K562 (cell line): ENCODE results near the gene LEMD1. TPM values are rescaled to one million over a fixed set of nuclear protein-coding genes. Genes with fewer than 3 reads are reported as not detected.
A peak's percentile ranks its signal among the peaks of the same experiment; 100 is the strongest.

Source experiments
- BCOR ChIP-seq: fragments of 450-650 bp; IDR thresholded peaks from 2 replicates; pipeline ENCODE4 v1.6.1; 2016
- CHCHD3 ChIP-seq: fragments of 250-450 bp; sonication (Bioruptor Pico); IDR thresholded peaks from 2 replicates; pipeline ENCODE4 v2.1.2; 2022; ENCODE audit warnings: mild to moderate bottlenecking
- CXXC5 ChIP-seq: fragments of 250-450 bp; sonication (Bioruptor Pico); IDR thresholded peaks from 2 replicates; pipeline ENCODE4 v1.8.0; 2022; ENCODE audit warnings: inconsistent platforms, mild to moderate bottlenecking, moderate library complexity
- GABPA ChIP-seq: fragments of 200-800 bp; sonication (Bioruptor generic); conservative IDR thresholded peaks from 2 replicates; pipeline ENCODE4 v1.6.1; 2016; ENCODE audit warnings: low read depth, missing genetic modification characterization, missing compliant biosample characterization
- ZNF239 ChIP-seq: fragments of 250-450 bp; sonication (Bioruptor Pico); IDR thresholded peaks from 2 replicates; pipeline ENCODE4 v1.4.0; 2020; ENCODE audit warnings: mild to moderate bottlenecking
- ZNF253 ChIP-seq: fragments of 250-450 bp; sonication (Bioruptor Pico); conservative IDR thresholded peaks from 2 replicates; pipeline ENCODE4 v1.6.1; 2021; ENCODE audit warnings: mild to moderate bottlenecking
- ZNF282 ChIP-seq: sonication (generic); formaldehyde crosslinking; IDR thresholded peaks from 2 replicates; pipeline ENCODE4 v1.8.1; 2023; ENCODE audit warnings: missing genetic modification reagents
- polyA plus RNA-seq, 8 experiments: library from polyadenylated mRNA; depleted of rRNA in 4 of 8; stranded (reverse) in 5 of 8; unstranded in 3 of 8; fragments of >200 nt; fragmentation: Nextera tagmentation in 2 of 8; fragmentation: Illumina TruSeq in 1 of 8; extraction: Ambion mirVana in 2 of 8; extraction: Trizol in 1 of 8; gene quantifications; 2 replicates each; pipeline versions ENCODE4 v1.2.1 to v1.2.3, GENCODE V29; 2011 to 2014; ENCODE audit warnings: inconsistent platforms in 1 of 8, missing spikeins in 1 of 8
- total RNA-seq, 7 experiments: library from RNA; depleted of rRNA in 6 of 7; stranded (reverse); fragments of >200 nt in 6 of 7; fragmentation: Illumina TruSeq in 2 of 7; extraction: Trizol in 2 of 7; gene quantifications; 2 replicates each; pipeline versions ENCODE4 v1.2.1 to v1.2.3, GENCODE V29; 2011 to 2021; ENCODE audit warnings: low replicate concordance in 1 of 7
- TF ChIP-seq, protein P1 (sequence below), 2 experiments: fragments of 450-650 bp; formaldehyde crosslinking in 1 of 2; IDR thresholded peaks; 2 replicates each; pipeline versions ENCODE4 v1.4.0 to v1.6.1; 2014 to 2020; ENCODE audit warnings: mild to moderate bottlenecking in 2 of 2, borderline replicate concordance in 1 of 2, low read depth in 1 of 2
- TF ChIP-seq, protein P2 (sequence below): fragments of 450-650 bp; IDR thresholded peaks from one replicate; pipeline ENCODE4 v1.6.1; 2018; ENCODE audit warnings: mild to moderate bottlenecking, moderate library complexity; ENCODE audit not compliant: partially characterized antibody
- TF ChIP-seq, protein P3 (sequence below): fragments of 450-650 bp; IDR thresholded peaks from 2 replicates; pipeline ENCODE4 v1.6.1; 2018; ENCODE audit warnings: mild to moderate bottlenecking, low read depth; ENCODE audit not compliant: partially characterized antibody
- TF ChIP-seq, protein P4 (sequence below): sonication (generic); formaldehyde crosslinking; IDR thresholded peaks from 2 replicates; pipeline ENCODE4 v1.8.0; 2023; ENCODE audit warnings: mild to moderate bottlenecking, missing genetic modification reagents
- TF ChIP-seq, protein P5 (sequence below): fragments of 250-450 bp; sonication (Bioruptor Pico); IDR thresholded peaks from 2 replicates; pipeline ENCODE4 v1.8.0; 2021; ENCODE audit warnings: moderate library complexity, mild to moderate bottlenecking, inconsistent platforms

LEMD1 gene
- total and polyA plus RNA-seq, 9 of the 15 experiments (the other 6 are each of a cell fraction or from before 2014, with no cell fraction given): 0.11 to 2.4 (median 0.57) TPM; not detected in 1

DNA sequence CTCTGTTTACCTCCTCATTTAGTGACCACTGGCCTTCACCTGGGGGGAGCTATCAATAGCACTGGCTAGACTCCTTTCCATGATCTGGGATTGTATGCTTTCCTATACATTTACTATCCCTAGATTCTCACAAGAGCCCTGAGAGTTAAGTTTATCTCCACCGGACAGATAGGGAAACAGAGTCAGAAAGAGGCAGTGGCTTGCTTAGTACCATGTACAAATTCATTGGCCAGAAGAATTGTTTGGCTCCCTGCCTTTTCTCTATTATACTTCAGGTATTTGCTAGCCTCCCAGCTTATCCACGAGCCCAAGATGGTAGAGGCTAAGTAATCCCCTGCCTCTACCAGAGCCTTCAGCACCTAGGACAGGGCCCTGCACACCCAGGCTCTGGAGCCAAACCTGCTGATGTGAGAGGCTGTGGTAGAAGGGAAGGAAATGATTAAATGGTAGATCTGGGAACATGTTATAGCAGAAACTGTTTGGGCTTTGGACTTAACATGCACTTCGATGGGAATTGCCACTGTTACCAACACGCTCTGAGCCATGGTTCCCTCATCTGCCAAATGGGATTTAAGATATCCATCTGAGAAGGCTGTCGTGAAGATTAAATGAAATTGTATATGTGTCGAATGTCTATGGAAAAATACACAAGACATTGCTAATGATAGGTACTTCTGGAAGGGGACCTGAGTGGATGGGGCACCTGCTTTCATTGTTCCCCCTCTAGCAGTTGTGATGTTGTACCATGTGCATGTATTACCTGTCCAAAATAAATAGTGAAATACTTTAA, 37.1 kb upstream of the LEMD1 start (continued):
- TF ChIP-seq, protein P1, sequence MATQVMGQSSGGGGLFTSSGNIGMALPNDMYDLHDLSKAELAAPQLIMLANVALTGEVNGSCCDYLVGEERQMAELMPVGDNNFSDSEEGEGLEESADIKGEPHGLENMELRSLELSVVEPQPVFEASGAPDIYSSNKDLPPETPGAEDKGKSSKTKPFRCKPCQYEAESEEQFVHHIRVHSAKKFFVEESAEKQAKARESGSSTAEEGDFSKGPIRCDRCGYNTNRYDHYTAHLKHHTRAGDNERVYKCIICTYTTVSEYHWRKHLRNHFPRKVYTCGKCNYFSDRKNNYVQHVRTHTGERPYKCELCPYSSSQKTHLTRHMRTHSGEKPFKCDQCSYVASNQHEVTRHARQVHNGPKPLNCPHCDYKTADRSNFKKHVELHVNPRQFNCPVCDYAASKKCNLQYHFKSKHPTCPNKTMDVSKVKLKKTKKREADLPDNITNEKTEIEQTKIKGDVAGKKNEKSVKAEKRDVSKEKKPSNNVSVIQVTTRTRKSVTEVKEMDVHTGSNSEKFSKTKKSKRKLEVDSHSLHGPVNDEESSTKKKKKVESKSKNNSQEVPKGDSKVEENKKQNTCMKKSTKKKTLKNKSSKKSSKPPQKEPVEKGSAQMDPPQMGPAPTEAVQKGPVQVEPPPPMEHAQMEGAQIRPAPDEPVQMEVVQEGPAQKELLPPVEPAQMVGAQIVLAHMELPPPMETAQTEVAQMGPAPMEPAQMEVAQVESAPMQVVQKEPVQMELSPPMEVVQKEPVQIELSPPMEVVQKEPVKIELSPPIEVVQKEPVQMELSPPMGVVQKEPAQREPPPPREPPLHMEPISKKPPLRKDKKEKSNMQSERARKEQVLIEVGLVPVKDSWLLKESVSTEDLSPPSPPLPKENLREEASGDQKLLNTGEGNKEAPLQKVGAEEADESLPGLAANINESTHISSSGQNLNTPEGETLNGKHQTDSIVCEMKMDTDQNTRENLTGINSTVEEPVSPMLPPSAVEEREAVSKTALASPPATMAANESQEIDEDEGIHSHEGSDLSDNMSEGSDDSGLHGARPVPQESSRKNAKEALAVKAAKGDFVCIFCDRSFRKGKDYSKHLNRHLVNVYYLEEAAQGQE (IDR thresholded peaks at IDR 0.05; ENCODE audit: borderline replicate concordance): peak; percentile 99
- TF ChIP-seq, protein P1 (CRISPR knock-in tag; IDR thresholded peaks at IDR 0.05; ENCODE audit: low read depth): peak; percentile 97
- TF ChIP-seq, protein P2, sequence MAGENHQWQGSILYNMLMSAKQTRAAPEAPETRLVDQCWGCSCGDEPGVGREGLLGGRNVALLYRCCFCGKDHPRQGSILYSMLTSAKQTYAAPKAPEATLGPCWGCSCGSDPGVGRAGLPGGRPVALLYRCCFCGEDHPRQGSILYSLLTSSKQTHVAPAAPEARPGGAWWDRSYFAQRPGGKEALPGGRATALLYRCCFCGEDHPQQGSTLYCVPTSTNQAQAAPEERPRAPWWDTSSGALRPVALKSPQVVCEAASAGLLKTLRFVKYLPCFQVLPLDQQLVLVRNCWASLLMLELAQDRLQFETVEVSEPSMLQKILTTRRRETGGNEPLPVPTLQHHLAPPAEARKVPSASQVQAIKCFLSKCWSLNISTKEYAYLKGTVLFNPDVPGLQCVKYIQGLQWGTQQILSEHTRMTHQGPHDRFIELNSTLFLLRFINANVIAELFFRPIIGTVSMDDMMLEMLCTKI: no peak
- TF ChIP-seq, protein P3, sequence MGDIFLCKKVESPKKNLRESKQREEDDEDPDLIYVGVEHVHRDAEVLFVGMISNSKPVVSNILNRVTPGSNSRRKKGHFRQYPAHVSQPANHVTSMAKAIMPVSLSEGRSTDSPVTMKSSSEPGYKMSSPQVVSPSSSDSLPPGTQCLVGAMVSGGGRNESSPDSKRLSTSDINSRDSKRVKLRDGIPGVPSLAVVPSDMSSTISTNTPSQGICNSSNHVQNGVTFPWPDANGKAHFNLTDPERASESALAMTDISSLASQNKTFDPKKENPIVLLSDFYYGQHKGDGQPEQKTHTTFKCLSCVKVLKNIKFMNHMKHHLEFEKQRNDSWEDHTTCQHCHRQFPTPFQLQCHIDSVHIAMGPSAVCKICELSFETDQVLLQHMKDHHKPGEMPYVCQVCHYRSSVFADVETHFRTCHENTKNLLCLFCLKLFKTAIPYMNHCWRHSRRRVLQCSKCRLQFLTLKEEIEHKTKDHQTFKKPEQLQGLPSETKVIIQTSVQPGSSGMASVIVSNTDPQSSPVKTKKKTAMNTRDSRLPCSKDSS: no peak
- TF ChIP-seq BCOR: no peak
- peak; percentile 23; the same call in 1 of the 2 replicates for TF ChIP-seq CXXC5 (CRISPR knock-in tag)
- TF ChIP-seq, protein P4, sequence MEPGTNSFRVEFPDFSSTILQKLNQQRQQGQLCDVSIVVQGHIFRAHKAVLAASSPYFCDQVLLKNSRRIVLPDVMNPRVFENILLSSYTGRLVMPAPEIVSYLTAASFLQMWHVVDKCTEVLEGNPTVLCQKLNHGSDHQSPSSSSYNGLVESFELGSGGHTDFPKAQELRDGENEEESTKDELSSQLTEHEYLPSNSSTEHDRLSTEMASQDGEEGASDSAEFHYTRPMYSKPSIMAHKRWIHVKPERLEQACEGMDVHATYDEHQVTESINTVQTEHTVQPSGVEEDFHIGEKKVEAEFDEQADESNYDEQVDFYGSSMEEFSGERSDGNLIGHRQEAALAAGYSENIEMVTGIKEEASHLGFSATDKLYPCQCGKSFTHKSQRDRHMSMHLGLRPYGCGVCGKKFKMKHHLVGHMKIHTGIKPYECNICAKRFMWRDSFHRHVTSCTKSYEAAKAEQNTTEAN (CRISPR knock-in tag): no peak
- no peak for TF ChIP-seq CHCHD3 (CRISPR knock-in tag)
- TF ChIP-seq ZNF239: no peak
- no peak for TF ChIP-seq ZNF282 (CRISPR knock-in tag)
- TF ChIP-seq GABPA (tag): no peak
- TF ChIP-seq, protein P5, sequence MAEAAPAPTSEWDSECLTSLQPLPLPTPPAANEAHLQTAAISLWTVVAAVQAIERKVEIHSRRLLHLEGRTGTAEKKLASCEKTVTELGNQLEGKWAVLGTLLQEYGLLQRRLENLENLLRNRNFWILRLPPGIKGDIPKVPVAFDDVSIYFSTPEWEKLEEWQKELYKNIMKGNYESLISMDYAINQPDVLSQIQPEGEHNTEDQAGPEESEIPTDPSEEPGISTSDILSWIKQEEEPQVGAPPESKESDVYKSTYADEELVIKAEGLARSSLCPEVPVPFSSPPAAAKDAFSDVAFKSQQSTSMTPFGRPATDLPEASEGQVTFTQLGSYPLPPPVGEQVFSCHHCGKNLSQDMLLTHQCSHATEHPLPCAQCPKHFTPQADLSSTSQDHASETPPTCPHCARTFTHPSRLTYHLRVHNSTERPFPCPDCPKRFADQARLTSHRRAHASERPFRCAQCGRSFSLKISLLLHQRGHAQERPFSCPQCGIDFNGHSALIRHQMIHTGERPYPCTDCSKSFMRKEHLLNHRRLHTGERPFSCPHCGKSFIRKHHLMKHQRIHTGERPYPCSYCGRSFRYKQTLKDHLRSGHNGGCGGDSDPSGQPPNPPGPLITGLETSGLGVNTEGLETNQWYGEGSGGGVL: no peak
- no peak for TF ChIP-seq ZNF253 (CRISPR knock-in tag)
